ENCODE measurements around the gene RAB39A.
"Not testable (repeated sequence)": the region's sequence is repeated elsewhere in the genome, so short reads cannot be mapped to it uniquely, and the experiment has no call there.

RAB39A gene

GRCh38 chr11:107928046-107928766 is at the start of gene RAB39A:
Gene RAB39A (plus strand): TSS chr11:107928448. CDS start chr11:107928569, 121 bp downstream.
- DNase-seq (ENCODE audit: low read depth), result peak; percentile 46

GRCh38 chr11:107881471-107881870 is 46.8 kb upstream of the RAB39A start:
- not testable (repeated sequence) for DNase-seq (ENCODE audit: low read depth)

- no peak for DNase-seq (ENCODE audit: low read depth)
Measured at GRCh38 chr11:107882095-107882820, 46.0 kb upstream of the RAB39A start.

- DNase-seq (ENCODE audit: low read depth), result no peak
Measured at GRCh38 chr11:107898270-107898669, 30.0 kb upstream of the RAB39A start.

GRCh38 chr11:107908211-107908610 is 20.0 kb upstream of the RAB39A start:
- DNase-seq (ENCODE audit: low read depth), result no peak

GRCh38 chr11:107912415-107912814 is 15.8 kb upstream of the RAB39A start:
- DNase-seq (ENCODE audit: low read depth), result not testable (repeated sequence)

GRCh38 chr11:107915229-107915628 is 13.0 kb upstream of the RAB39A start:
- no peak for DNase-seq (ENCODE audit: low read depth)

GRCh38 chr11:107916671-107917241 is 11.5 kb upstream of the RAB39A start:
- DNase-seq (ENCODE audit: low read depth), result no peak

- no peak for DNase-seq (ENCODE audit: low read depth)
Measured at GRCh38 chr11:107921997-107922396, 6.3 kb upstream of the RAB39A start.

GRCh38 chr11:107923519-107923918 is 4.7 kb upstream of the RAB39A start:
- DNase-seq (ENCODE audit: low read depth), result not testable (repeated sequence)

- no peak for DNase-seq (ENCODE audit: low read depth)
Measured at GRCh38 chr11:107924306-107924705, 3.9 kb upstream of the RAB39A start.

- no peak for DNase-seq (ENCODE audit: low read depth)
Measured at GRCh38 chr11:107927559-107927958, 689 bp upstream of the RAB39A start.

- DNase-seq (ENCODE audit: low read depth), result no peak
Measured at GRCh38 chr11:107928767-107929507, 689 bp downstream of the RAB39A start.

- no peak for DNase-seq (ENCODE audit: low read depth)
Measured at GRCh38 chr11:107929611-107930200, 1.5 kb downstream of the RAB39A start.

- no peak for DNase-seq (ENCODE audit: low read depth)
Measured at GRCh38 chr11:107931206-107931605, 3.0 kb downstream of the RAB39A start.

GRCh38 chr11:107947904-107948303 is 19.7 kb downstream of the RAB39A start:
- no peak for DNase-seq (ENCODE audit: low read depth)

GRCh38 chr11:107948328-107948727 is 20.1 kb downstream of the RAB39A start:
- DNase-seq (ENCODE audit: low read depth), result not testable (repeated sequence)

- no peak for DNase-seq (ENCODE audit: low read depth)
Measured at GRCh38 chr11:107951155-107951554, 22.9 kb downstream of the RAB39A start.

GRCh38 chr11:107953446-107953845 is 25.2 kb downstream of the RAB39A start:
- DNase-seq (ENCODE audit: low read depth), result no peak

GRCh38 chr11:107956543-107956942 is 28.3 kb downstream of the RAB39A start:
- no peak for DNase-seq (ENCODE audit: low read depth)

- DNase-seq (ENCODE audit: low read depth), result no peak
Measured at GRCh38 chr11:107957109-107957588, 28.9 kb downstream of the RAB39A start.

- DNase-seq (ENCODE audit: low read depth), result no peak
Measured at GRCh38 chr11:107961480-107961879, 33.2 kb downstream of the RAB39A start.
